Inferior parietal cortex (tissue), 1 donor: ENCODE measurements around the gene FBXL19.

Experiments
- DNase-seq: peaks from one replicate; pipeline ENCODE4 v3.0.0-alpha.2; 2016; ENCODE audit errors: extremely low spot score

FBXL19 gene

GRCh38 chr16:30964574-30965226, 41.3 kb downstream of the FBXL19 start:
- no peak for DNase-seq

DNA sequence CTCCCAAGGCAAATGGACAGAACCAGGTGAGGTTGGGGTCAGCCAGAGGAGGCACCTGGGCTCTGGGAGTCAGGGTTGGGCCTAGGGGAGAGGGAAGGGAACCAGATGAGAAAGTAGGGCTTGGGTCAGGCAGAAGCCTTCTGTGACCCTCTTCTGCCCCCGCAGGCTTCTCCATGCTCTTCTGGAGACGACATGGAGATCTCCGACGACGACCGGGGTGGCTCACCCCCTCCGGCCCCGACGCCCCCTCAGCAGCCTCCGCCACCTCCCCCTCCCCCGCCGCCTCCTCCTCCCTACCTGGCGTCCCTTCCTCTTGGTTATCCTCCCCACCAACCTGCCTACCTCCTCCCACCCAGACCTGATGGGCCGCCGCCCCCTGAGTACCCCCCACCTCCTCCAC, 42.1 kb downstream of the FBXL19 start:
- DNase-seq, result no peak

GRCh38 chr16:30966033-30966619, 42.8 kb downstream of the FBXL19 start:
- no peak for DNase-seq

DNA sequence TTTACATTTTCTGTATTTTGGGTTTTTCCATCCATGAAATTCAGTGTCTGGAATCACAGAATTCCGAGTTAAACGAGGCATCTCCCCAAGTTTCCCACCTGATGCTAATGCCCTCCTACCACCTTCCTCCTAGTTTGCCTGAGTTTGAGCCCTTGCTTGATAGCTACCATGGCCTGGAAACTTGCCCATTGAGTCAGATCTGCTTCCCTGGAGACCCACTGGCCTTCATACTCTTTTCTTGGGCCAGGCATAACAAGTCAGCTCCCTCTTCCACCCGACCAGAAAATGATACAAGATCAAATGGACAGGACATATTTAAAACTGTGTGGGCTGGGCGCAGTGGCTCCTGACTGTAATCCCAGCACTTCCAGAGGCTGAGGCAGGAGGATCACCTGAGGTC, 44.4 kb downstream of the FBXL19 start:
- DNase-seq, result no peak

DNA sequence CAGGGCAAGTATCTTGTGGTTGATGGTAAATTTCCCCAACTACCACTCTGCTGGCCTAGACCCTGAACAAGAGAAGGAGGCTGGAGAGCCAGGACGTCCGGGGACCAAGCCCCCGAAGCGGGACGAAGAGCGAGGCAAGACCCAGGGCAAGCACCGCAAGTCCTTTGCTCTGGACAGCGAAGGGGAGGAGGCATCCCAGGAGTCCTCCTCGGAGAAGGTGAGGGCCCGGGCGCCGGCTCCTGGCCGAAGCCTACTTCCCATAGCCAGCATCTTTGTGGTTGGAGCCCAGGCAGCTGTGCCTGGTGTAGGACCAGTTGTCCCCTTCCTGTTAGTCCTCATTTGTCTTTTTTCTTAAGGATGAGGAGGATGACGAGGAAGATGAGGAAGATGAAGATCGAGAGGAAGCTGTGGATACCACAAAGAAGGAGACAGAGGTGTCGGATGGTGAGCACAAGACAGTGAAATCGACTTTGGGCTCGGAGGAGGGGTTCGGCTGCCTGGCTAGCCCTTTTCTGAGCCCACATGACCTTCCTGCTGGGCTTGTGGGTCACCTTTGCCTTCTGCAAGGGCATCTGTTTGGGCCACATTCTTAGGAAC, 46.0 kb downstream of the FBXL19 start:
- no peak for DNase-seq

- DNase-seq, result no peak
These were observed 47.9 kb downstream of the FBXL19 start for GRCh38 chr16:30971298-30971697.

DNA sequence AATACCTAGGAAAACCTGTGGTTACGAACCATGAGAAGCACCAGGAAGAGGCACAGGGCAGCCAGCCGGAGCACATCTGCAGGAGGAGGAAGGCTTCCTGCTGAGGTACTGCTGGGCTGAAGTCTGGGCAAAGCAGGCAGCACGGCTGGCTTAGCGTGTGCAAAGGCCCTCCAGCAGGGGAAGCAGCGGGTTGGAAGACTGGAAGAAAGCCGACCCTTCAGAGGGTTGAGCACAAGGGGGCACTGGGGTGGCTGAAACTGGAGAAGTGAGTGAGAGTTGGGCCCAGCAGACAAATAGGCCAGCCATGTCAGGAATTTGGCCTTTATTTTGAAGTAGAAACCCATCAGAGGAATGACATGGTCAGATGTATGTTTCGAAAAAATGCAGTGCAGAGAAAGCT, 49.5 kb downstream of the FBXL19 start:
- no peak for DNase-seq

- DNase-seq, result no peak
These were observed 51.0 kb downstream of the FBXL19 start for GRCh38 chr16:30974348-30974747.

DNA sequence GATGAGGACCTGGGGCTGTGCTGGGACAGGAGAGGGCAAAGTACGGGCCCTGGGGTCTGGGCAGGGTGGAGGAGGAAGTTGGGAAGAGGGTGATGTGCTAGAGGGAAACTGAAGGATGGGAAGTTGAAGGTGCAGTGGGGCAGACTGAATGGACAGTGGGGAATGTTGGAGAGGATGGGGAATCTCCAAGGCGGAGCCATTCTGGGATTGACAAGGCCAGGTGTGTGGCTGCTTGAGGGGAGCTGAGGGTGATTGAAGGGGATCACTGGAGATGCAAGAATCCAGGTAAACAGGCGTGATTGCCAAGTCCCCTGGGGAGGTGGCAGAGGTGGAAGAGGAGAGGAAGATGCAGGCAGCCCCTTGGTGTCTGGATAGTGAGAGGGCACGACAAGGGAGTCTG, 53.1 kb downstream of the FBXL19 start:
- DNase-seq, result no peak

DNA sequence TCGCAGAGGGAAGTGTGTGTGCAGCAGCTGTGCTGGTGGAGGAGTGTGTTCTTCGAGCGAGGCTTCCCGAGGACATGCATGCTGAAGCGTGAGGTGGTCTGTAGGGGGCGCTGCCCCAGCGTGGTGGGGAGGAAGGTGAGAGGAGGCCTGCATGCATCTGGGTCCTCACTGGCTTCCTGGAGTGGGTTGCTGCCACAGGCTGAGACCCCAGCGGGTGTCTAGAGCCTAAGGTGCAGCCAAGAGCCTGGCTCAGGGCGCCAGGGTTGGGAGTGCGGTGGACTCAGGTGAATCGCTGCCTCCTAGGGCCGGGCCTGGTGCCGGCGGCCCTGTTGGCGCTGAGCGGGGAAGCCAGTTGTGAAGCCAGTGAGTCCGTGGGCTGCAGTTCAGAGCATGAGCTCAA, 54.1 kb downstream of the FBXL19 start:
- no peak for DNase-seq

GRCh38 chr16:30979170-30980022, 56.0 kb downstream of the FBXL19 start:
- no peak for DNase-seq

DNA sequence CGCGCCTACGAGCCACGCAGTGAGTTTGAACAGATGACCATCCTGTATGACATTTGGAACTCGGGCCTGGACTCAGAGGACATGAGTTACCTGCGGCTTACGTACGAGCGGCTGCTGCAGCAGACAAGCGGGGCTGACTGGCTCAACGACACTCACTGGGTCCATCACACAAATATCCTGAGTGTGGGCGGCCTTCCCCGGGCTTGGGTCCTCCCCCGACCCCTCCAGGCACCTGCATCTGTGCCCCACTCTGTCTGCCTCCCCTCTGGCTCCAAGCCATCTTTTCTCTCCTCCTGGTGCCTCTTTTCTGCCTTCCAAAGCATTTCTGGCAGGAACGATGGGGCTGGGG, 56.6 kb downstream of the FBXL19 start:
- no peak for DNase-seq

GRCh38 chr16:30980434-30980833, 57.1 kb downstream of the FBXL19 start:
- DNase-seq, result no peak

GRCh38 chr16:30980959-30981358, 57.6 kb downstream of the FBXL19 start:
- no peak for DNase-seq

DNA sequence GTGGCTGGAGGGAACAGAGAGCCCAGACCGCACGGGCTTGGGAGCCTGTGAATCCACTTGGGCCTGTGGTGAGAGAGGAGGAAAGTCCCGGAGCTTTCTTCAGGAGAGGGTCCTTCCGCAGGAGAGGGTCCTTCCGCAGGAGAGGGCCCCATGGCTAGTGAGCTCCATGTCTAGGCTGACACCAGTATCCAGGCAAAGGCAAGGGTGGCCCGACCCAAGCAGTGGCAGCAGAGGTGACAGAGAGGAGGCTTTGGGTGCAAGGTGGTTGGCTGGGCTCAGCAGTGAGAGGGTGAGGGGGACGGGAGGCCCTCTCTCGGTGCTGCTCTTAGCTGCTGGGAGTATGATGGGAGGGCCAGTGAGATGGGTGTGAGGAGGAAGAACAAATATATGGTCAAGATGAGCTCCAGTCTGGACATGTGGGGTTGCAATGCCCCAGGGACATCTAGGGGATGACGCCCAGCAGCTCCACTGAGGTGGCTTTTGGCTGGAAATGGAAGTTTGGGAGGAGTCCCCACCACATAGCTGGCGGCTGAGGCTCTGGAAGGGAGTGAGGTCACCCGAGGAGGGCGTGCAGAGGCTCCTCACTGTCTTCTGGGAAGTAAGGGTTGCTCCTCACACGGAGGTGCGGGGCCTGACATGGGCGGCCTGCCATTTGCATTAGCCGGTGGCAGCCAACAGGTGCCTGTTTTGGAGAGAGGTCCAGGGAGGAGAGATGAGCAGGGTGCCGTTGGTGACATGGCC, 59.3 kb downstream of the FBXL19 start:
- DNase-seq, result no peak

DNA sequence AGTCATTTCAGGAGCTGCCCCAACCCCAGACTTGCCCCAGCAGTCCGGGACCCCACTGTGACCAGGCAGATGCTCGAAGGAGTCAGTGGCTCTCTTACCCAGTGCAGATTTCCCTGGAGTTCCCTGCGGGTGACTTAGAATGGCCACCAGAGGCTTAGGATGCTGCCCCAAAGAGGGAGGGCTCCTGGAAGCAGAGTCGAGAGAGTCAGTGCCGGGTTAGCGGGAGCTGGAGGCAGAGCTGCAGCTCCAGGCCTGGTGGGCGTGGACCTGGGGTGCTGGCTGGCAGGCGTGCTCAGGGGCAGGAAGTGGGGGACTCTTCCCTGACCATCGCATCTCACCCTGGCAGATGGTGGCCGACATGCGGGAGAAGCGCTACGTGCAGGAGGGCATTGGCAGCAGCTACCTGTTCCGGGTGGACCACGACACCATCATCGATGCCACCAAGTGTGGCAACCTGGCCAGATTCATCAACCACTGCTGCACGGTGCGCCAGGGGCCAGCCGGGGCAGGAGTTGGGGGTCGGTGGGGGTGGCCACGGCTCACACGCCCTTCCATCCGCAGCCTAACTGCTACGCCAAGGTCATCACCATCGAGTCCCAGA, 60.0 kb downstream of the FBXL19 start:
- no peak for DNase-seq

DNA sequence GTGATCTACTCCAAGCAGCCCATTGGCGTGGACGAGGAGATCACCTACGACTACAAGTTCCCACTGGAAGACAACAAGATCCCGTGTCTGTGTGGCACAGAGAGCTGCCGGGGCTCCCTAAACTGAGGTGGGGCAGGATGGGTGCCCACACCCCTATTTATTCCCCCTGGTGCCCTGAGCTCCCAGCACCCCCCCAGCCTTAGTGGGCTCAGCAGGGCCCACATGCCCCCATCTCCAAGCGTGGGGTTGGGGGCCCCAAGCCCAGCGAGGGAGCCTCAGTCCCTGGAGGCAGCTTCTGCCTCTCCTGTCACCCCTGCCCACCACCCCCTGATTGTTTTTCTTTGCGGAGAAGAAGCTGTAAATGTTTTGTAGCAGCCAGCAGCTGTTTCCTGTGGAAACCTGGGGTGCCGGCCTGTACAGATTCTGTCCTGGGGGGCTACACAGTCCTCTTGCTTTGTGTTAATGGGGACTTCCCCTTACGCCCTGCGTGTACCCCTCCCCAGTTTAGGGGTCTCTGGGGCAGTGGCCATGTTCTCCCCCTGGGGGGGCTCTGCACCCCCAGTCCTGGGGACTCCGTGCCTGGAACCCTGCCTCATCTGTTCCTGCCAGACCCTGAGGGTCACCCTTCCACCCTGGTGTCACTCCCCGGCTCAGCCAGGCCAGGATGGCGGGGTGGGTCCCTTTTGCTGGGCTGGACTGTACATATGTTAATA, 60.7 kb downstream of the FBXL19 start:
- DNase-seq, result no peak

GRCh38 chr16:30984669-30985400, 61.5 kb downstream of the FBXL19 start, which contains the start of gene HSD3B7:
Gene HSD3B7 (plus strand): TSS chr16:30985207. CDS start chr16:30985659, 452 bp downstream.
- DNase-seq, result peak; percentile 66

DNA sequence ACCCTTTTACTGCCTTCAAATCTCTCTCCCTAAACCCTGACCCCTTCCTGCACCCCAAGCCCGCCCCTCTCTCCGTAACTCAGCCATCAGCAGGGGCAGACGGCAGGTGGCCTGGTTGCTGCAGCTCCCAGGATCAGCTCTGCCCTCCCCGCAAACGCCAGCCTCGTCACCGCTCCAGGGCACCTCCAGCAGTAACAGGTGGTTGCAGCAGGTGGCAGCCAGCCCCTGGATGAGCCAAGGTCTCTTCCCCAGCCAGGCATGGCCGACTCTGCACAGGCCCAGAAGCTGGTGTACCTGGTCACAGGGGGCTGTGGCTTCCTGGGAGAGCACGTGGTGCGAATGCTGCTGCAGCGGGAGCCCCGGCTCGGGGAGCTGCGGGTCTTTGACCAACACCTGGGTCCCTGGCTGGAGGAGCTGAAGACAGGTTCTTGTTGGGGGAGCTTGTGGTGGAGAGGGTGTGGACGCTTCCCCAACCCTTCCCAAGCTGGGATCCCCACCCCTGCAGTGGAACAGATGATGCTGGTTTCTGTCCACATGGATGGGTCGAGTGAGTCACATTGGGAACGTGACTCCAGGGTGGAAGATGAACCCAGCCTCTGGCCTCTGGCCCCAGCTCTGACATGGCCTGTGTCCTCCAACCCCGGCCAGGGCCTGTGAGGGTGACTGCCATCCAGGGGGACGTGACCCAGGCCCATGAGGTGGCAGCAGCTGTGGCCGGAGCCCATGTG, 62.2 kb downstream of the FBXL19 start:
- DNase-seq, result no peak
